IPS-18a (cell line): ENCODE data around the gene ITGA2.

ENCODE experiments used
- H3K27ac ChIP-seq: one replicate; pipeline ENCODE4 v1.5.1; 2013; ENCODE audit warnings: low read length
- H3K27me3 ChIP-seq: one replicate; pipeline ENCODE4 v1.6.1; 2013; ENCODE audit warnings: mild to moderate bottlenecking, low read length; ENCODE audit not compliant: control insufficient read depth, insufficient read depth
- H3K36me3 ChIP-seq: one replicate; pipeline ENCODE4 v1.6.1; 2013; ENCODE audit warnings: low read depth, low read length; ENCODE audit not compliant: control insufficient read depth
- H3K4me1 ChIP-seq: one replicate; pipeline ENCODE4 v1.6.1; 2013; ENCODE audit warnings: low read depth, low read length; ENCODE audit not compliant: control insufficient read depth
- H3K4me3 ChIP-seq: one replicate; pipeline ENCODE4 v1.5.1; 2013; ENCODE audit warnings: low read length
- H3K9ac ChIP-seq: one replicate; pipeline ENCODE4 v1.6.1; 2013; ENCODE audit warnings: mild to moderate bottlenecking, low read length, moderate library complexity
- H3K9me3 ChIP-seq: one replicate; pipeline ENCODE4 v1.6.1; 2013; ENCODE audit warnings: low read depth, low read length; ENCODE audit not compliant: control insufficient read depth

Gene ITGA2

DNA sequence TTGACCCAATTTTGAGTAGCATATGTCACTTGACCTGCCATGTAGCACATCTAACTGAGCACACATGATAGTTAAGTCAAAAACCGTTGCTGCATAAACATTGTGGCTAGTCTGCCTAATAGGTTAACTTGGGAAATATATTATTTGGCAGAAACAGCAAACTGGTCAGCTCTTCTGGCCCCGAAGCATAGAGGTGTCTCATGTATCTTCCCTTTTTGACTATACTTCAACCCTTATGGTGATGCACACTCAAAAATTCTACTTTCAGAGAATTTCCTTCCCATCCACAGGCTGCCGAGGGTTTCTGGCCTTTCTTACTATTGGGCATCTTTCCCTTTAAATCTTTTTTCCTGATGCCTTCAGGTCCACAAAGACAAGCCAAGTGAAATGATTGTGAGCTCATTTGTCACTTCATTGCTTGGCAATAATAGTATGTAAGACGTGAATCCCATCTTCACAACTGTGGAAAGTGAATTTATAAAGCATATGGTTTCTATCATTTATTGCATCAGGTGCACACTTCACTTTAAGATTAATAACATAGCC lies 79.2 kb downstream of the ITGA2 start:
- Histone ChIP-seq H3K9me3 (no peaks in the 10 kb centered on the region), H3K4me1 (no peaks in the 10 kb centered on the region), H3K36me3 (no peaks in the 10 kb centered on the region), H3K9ac (no peak overlapping the region), H3K4me3 (no peak overlapping the region), H3K27ac (no peak overlapping the region), H3K27me3 (no peaks in the 10 kb centered on the region)

DNA sequence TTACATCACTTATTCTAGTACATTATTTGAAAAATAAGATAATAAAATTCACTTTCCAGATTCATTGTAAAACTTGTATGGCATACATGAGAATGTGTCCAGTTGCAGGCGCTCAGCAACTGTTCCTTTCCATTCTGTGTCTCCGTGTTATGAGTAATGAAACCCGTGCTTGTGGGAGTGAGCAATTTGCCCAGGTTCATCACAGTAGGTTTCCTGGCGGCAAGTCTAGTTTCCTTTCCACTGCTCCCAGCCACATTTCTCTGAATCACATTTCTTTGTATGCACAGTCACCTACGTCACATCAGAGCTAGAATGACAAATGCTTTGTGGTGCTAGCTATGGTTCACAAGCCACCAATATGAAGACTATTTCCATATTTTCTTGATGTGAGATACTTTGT lies 80.5 kb downstream of the ITGA2 start:
- Histone ChIP-seq H3K4me3 (no peak overlapping the region), H3K9me3 (no peaks in the 10 kb centered on the region), H3K36me3 (no peaks in the 10 kb centered on the region), H3K4me1 (no peaks in the 10 kb centered on the region), H3K27me3 (no peaks in the 10 kb centered on the region), H3K9ac (no peak overlapping the region), H3K27ac (no peak overlapping the region)

- H3K27me3 ChIP-seq = no peaks in the 10 kb centered on the region
- H3K27ac ChIP-seq = no peak overlapping the region
- H3K4me1 ChIP-seq = no peaks in the 10 kb centered on the region
- no peaks in the 10 kb centered on the region for H3K9me3 ChIP-seq
- no peak overlapping the region for H3K9ac ChIP-seq
- H3K36me3 ChIP-seq = peaks cover 10% of the 10 kb centered on the region
- H3K4me3 ChIP-seq = no peak overlapping the region
Observed at GRCh38 chr5:53071298-53071697, 82.1 kb downstream of the ITGA2 start.

DNA sequence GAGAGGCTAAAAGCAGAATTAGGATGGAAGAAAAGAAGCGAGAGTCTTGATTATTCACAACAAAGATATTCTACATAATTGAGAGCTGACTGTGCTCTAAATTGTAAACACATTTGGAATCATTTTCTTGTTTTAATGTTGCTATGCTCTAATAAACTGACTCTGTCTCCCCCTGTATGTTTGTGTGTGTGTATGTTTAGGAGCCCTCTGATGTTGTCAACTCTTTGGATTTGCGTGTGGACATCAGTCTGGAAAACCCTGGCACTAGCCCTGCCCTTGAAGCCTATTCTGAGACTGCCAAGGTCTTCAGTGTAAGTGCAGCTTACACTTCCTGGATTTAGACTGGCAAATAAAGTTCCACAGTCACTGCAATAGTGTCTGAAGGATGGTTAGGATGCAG lies 82.6 kb downstream of the ITGA2 start:
- H3K36me3 ChIP-seq = peaks cover 10% of the 10 kb centered on the region

GRCh38 chr5:53073348-53073747 lies 84.2 kb downstream of the ITGA2 start:
- no peaks in the 10 kb centered on the region for H3K9me3 ChIP-seq
- no peak overlapping the region for H3K4me3 ChIP-seq
- H3K9ac ChIP-seq = no peak overlapping the region
- peaks cover 10% of the 10 kb centered on the region for H3K36me3 ChIP-seq
- H3K27ac ChIP-seq = no peak overlapping the region
- H3K27me3 ChIP-seq = no peaks in the 10 kb centered on the region
- no peaks in the 10 kb centered on the region for H3K4me1 ChIP-seq

More for the DNA sequence above, 82.6 kb downstream of the ITGA2 start:
- Histone ChIP-seq H3K9ac (no peak overlapping the region), H3K27ac (no peak overlapping the region), H3K4me1 (no peaks in the 10 kb centered on the region), H3K27me3 (no peaks in the 10 kb centered on the region), H3K9me3 (no peaks in the 10 kb centered on the region), H3K4me3 (no peak overlapping the region)

DNA sequence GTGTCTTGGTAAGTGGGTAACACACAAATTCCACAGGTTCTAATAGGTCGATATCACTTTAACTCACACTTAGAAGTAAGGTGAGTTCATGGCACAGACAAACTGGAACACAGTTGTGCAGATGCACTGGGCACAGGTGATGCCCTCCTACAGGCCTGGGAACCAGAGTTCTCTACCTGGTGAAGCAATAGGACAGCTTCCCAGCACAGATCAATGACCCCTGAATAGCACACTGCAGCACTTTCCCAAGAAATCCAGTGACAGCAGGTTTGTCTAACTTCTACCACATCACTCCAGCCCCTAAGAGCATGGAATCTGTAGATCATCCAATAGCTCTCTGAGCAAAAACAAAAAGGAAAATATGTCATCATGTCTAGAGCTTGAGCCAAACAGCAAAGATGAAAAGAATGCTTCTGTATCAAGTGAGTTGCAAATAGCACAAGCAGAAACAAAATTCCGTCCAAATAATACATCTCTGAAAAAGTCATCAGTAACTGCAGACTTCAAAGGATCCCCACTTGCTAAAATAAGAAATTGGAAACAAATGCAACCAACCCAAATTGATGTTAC lies 86.9 kb downstream of the ITGA2 start:
- Histone ChIP-seq H3K4me3 (no peak overlapping the region), H3K9ac (no peak overlapping the region), H3K27me3 (no peaks in the 10 kb centered on the region), H3K27ac (no peak overlapping the region), H3K9me3 (no peaks in the 10 kb centered on the region), H3K4me1 (no peaks in the 10 kb centered on the region), H3K36me3 (peaks cover 10% of the 10 kb centered on the region)

- Histone ChIP-seq H3K27ac (no peak overlapping the region), H3K4me1 (no peaks in the 10 kb centered on the region), H3K9me3 (no peaks in the 10 kb centered on the region), H3K36me3 (peaks cover 5% of the 10 kb centered on the region), H3K9ac (no peak overlapping the region), H3K4me3 (no peak overlapping the region), H3K27me3 (no peaks in the 10 kb centered on the region)
Observed at GRCh38 chr5:53080271-53080670, 91.1 kb downstream of the ITGA2 start.

DNA sequence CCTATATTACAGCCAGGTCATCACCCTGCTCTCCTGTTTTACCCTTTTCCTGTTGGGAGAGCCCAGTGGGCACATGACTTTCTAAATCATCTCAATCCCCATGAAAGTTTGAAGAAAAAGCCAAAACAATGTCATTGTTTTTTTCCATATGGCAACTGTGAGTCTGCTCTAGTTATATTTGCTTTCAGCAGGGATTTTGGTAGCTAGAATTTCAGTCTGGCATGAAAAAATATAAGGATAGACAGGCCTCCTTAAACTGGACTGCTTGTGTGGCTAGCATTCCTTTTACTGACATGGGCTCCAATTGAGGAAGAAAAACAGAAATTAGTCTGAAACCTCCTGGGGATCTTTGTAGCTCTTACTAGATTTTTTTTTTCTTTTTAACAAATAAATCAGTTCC lies 94.8 kb downstream of the ITGA2 start:
- no peaks in the 10 kb centered on the region for H3K27me3 ChIP-seq
- H3K36me3 ChIP-seq = no peaks in the 10 kb centered on the region
- no peaks in the 10 kb centered on the region for H3K4me1 ChIP-seq
- H3K9me3 ChIP-seq = no peaks in the 10 kb centered on the region
- no peak overlapping the region for H3K4me3 ChIP-seq
- H3K27ac ChIP-seq = no peak overlapping the region
- no peak overlapping the region for H3K9ac ChIP-seq

DNA sequence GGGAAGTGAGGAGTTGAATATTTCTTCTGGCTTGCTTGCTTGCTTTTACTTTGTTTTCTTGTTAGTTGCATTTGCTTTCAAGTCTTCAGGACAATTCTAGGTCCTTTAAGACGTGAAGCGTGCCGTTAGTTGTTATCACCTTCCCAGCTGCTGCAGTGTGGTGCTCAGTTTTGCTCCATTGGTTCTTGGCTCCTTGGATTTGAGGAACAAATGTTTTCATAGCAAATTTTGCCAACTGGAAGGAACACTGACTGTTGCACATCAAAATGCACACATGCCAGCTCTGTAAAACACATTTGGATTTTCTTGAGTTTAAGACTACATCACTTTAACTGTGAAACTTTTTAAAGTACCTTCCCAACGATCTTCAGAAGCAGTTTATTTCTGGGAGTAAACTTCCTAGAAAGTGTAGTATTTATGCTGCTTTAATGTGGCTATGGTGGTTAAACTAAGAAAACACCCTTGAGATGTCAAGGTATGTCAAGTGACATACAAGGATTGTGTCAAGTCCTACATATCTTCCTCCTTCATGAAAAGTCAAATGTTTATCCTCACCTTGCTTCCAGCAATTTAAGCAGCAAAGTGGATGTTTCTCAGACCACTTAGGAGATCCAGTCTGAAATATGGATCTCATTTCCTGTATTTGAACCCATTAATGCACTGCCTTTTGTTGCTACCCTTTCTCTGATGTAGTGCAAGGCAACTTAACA lies 95.5 kb downstream of the ITGA2 start:
- Histone ChIP-seq H3K27ac (no peak overlapping the region), H3K4me1 (no peaks in the 10 kb centered on the region), H3K4me3 (no peak overlapping the region), H3K9ac (no peak overlapping the region), H3K27me3 (no peaks in the 10 kb centered on the region), H3K36me3 (no peaks in the 10 kb centered on the region), H3K9me3 (no peaks in the 10 kb centered on the region)

DNA sequence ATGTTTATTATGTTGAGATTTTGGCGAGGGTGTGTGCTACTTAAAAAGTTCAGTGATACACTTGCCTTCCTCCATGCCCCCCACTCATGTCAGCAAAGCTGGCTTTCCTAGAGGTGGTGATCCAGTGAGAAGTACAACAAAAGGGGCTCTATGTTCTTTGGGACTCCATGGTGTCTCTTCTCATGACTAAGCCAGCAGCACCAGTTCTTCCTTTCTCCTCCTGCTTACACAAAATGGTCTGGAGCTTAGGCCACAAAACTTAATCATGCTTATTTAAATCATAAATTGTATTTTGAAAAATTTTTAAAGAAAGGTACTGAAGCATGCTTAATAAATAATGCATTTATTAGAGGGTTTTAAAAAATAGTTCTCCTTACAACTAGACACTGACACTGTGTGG lies 98.0 kb downstream of the ITGA2 start:
- Histone ChIP-seq H3K4me3 (no peak overlapping the region), H3K9ac (no peak overlapping the region), H3K9me3 (no peaks in the 10 kb centered on the region), H3K36me3 (no peaks in the 10 kb centered on the region), H3K4me1 (no peaks in the 10 kb centered on the region), H3K27me3 (no peaks in the 10 kb centered on the region), H3K27ac (no peak overlapping the region)

- no peaks in the 10 kb centered on the region for H3K4me1 ChIP-seq
- H3K9ac ChIP-seq = no peak overlapping the region
- H3K36me3 ChIP-seq = no peaks in the 10 kb centered on the region
- H3K27ac ChIP-seq = no peak overlapping the region
- no peaks in the 10 kb centered on the region for H3K9me3 ChIP-seq
- no peaks in the 10 kb centered on the region for H3K27me3 ChIP-seq
- H3K4me3 ChIP-seq = no peak overlapping the region
Observed at GRCh38 chr5:53087621-53088121, 98.5 kb downstream of the ITGA2 start.
